Mucosa of stomach (tissue), 1 donor: ENCODE results near the gene YIPF5.

Experiments
- H3K27me3 ChIP-seq: one replicate; pipeline ENCODE4 v1.7.0; 2013; ENCODE audit warnings: mild to moderate bottlenecking, low read length; ENCODE audit not compliant: control insufficient read depth, insufficient read depth
- H3K36me3 ChIP-seq: one replicate; pipeline ENCODE4 v1.7.0; 2013; ENCODE audit warnings: low read length; ENCODE audit not compliant: control insufficient read depth, insufficient read depth
- H3K4me1 ChIP-seq: one replicate; pipeline ENCODE4 v1.7.0; 2013; ENCODE audit warnings: mild to moderate bottlenecking, low read length; ENCODE audit not compliant: control insufficient read depth, insufficient read depth
- H3K4me3 ChIP-seq: one replicate; pipeline ENCODE4 v1.7.0; 2013; ENCODE audit warnings: low read length
- H3K9ac ChIP-seq: one replicate; pipeline ENCODE4 v1.7.0; 2013; ENCODE audit warnings: mild to moderate bottlenecking, low read length, moderate library complexity
- H3K9me3 ChIP-seq: one replicate; pipeline ENCODE4 v1.7.0; 2013; ENCODE audit warnings: mild to moderate bottlenecking, low read length, moderate library complexity; ENCODE audit not compliant: control insufficient read depth
- donor health status: Pancreatic carcinoma.

The YIPF5 gene

GRCh38 chr5:144169904-144170275, 569 bp downstream of the YIPF5 start:
- Histone ChIP-seq H3K4me3 (peak overlapping the region; percentile 91), H3K36me3 (no peaks in the 10 kb centered on the region), H3K4me1 (peaks cover 9% of the 10 kb centered on the region), H3K9ac (peak overlapping the region; percentile 94), H3K9me3 (no peaks in the 10 kb centered on the region), H3K27me3 (no peaks in the 10 kb centered on the region)

GRCh38 chr5:144167998-144168397, 2.5 kb downstream of the YIPF5 start:
- Histone ChIP-seq H3K4me1 (peaks cover 9% of the 10 kb centered on the region), H3K9me3 (no peaks in the 10 kb centered on the region), H3K27me3 (no peaks in the 10 kb centered on the region), H3K36me3 (no peaks in the 10 kb centered on the region), H3K4me3 (no peak overlapping the region), H3K9ac (no peak overlapping the region)

- Histone ChIP-seq H3K9me3 (no peaks in the 10 kb centered on the region), H3K36me3 (no peaks in the 10 kb centered on the region), H3K27me3 (no peaks in the 10 kb centered on the region), H3K9ac (no peak overlapping the region), H3K4me1 (peaks cover 9% of the 10 kb centered on the region), H3K4me3 (no peak overlapping the region)
Observed at GRCh38 chr5:144166696-144167095, 3.8 kb downstream of the YIPF5 start.

GRCh38 chr5:144162686-144163085, 7.8 kb downstream of the YIPF5 start:
- Histone ChIP-seq H3K9me3 (no peaks in the 10 kb centered on the region), H3K27me3 (no peaks in the 10 kb centered on the region), H3K4me1 (no peaks in the 10 kb centered on the region), H3K4me3 (no peak overlapping the region), H3K9ac (no peak overlapping the region), H3K36me3 (no peaks in the 10 kb centered on the region)

- H3K27me3 ChIP-seq, result no peaks in the 10 kb centered on the region
- H3K4me3 ChIP-seq, result no peak overlapping the region
- no peaks in the 10 kb centered on the region for H3K36me3 ChIP-seq
- no peak overlapping the region for H3K9ac ChIP-seq
- no peaks in the 10 kb centered on the region for H3K9me3 ChIP-seq
- H3K4me1 ChIP-seq, result no peaks in the 10 kb centered on the region
Observed at GRCh38 chr5:144156767-144157171, 13.7 kb downstream of the YIPF5 start.

- Histone ChIP-seq H3K4me1 (no peaks in the 10 kb centered on the region), H3K27me3 (peaks cover 2% of the 10 kb centered on the region), H3K36me3 (no peaks in the 10 kb centered on the region)
Observed at GRCh38 chr5:144151026-144151425, 19.4 kb downstream of the YIPF5 start.

GRCh38 chr5:144144956-144145751, 25.3 kb downstream of the YIPF5 start:
- H3K4me3 ChIP-seq, result no peak overlapping the region
- peaks cover 11% of the 10 kb centered on the region for H3K27me3 ChIP-seq
- H3K9ac ChIP-seq, result no peak overlapping the region
- no peaks in the 10 kb centered on the region for H3K9me3 ChIP-seq
- no peaks in the 10 kb centered on the region for H3K4me1 ChIP-seq
- no peaks in the 10 kb centered on the region for H3K36me3 ChIP-seq

More at GRCh38 chr5:144151026-144151425, 19.4 kb downstream of the YIPF5 start:
- Histone ChIP-seq H3K9ac (no peak overlapping the region), H3K4me3 (no peak overlapping the region), H3K9me3 (no peaks in the 10 kb centered on the region)

GRCh38 chr5:144143625-144144024, 26.8 kb downstream of the YIPF5 start:
- H3K36me3 ChIP-seq, result no peaks in the 10 kb centered on the region
- H3K27me3 ChIP-seq, result peaks cover 8% of the 10 kb centered on the region
- no peak overlapping the region for H3K4me3 ChIP-seq
- no peaks in the 10 kb centered on the region for H3K4me1 ChIP-seq
- no peaks in the 10 kb centered on the region for H3K9me3 ChIP-seq
- H3K9ac ChIP-seq, result no peak overlapping the region

- H3K9ac ChIP-seq, result no peak overlapping the region
- H3K27me3 ChIP-seq, result peaks cover 8% of the 10 kb centered on the region
- no peaks in the 10 kb centered on the region for H3K9me3 ChIP-seq
- no peaks in the 10 kb centered on the region for H3K4me1 ChIP-seq
- H3K36me3 ChIP-seq, result no peaks in the 10 kb centered on the region
- H3K4me3 ChIP-seq, result no peak overlapping the region
Observed at GRCh38 chr5:144142824-144143162, 27.7 kb downstream of the YIPF5 start.

GRCh38 chr5:144142139-144142823, 28.2 kb downstream of the YIPF5 start:
- no peak overlapping the region for H3K9ac ChIP-seq
- H3K9me3 ChIP-seq, result no peaks in the 10 kb centered on the region
- H3K27me3 ChIP-seq, result peaks cover 8% of the 10 kb centered on the region
- no peaks in the 10 kb centered on the region for H3K4me1 ChIP-seq
- no peaks in the 10 kb centered on the region for H3K36me3 ChIP-seq
- no peak overlapping the region for H3K4me3 ChIP-seq

- Histone ChIP-seq H3K4me1 (no peaks in the 10 kb centered on the region), H3K36me3 (no peaks in the 10 kb centered on the region), H3K4me3 (no peak overlapping the region), H3K27me3 (peaks cover 8% of the 10 kb centered on the region), H3K9ac (no peak overlapping the region), H3K9me3 (no peaks in the 10 kb centered on the region)
Observed at GRCh38 chr5:144141585-144141984, 28.9 kb downstream of the YIPF5 start.

GRCh38 chr5:144139586-144139985, 30.9 kb downstream of the YIPF5 start:
- H3K4me3 ChIP-seq, result no peak overlapping the region
- H3K4me1 ChIP-seq, result no peaks in the 10 kb centered on the region
- no peaks in the 10 kb centered on the region for H3K9me3 ChIP-seq
- H3K9ac ChIP-seq, result no peak overlapping the region
- no peaks in the 10 kb centered on the region for H3K36me3 ChIP-seq
- peaks cover 8% of the 10 kb centered on the region for H3K27me3 ChIP-seq
